Smooth muscle cell (in vitro differentiated cells): Measurements from ENCODE around the gene MIB2. TPM values are rescaled to one million over a fixed set of nuclear protein-coding genes. Genes with fewer than 3 reads are reported as not detected.

ENCODE experiments used
- DNase-seq: peaks from one replicate; lab custom pipeline; 2025; ENCODE audit not compliant: unreplicated experiment; lab: John Stamatoyannopoulos, UW
- H2AFZ ChIP-seq: fragments of 200-600 bp; sonication (generic); 2 replicates; pipeline ENCODE4 v1.6.0; 2016; ENCODE audit warnings: antibody characterized with exemption, low read depth, mild to moderate bottlenecking
- H3F3A ChIP-seq: fragments of 200-600 bp; sonication (generic); 2 replicates; pipeline ENCODE4 v1.6.0; 2017; ENCODE audit warnings: antibody characterized with exemption, low read depth
- H3K27ac ChIP-seq: fragments of 200-600 bp; sonication (generic); 2 replicates; pipeline ENCODE4 v1.5.1; 2016; ENCODE audit warnings: low read depth, mild to moderate bottlenecking
- H3K27me3 ChIP-seq: fragments of 200-600 bp; sonication (generic); 2 replicates; pipeline ENCODE4 v1.6.1; 2016; ENCODE audit warnings: low read depth, mild to moderate bottlenecking
- H3K36me3 ChIP-seq: fragments of 200-600 bp; sonication (generic); 2 replicates; pipeline ENCODE4 v1.5.1; 2016; ENCODE audit warnings: low read depth
- H3K4me1 ChIP-seq: fragments of 200-600 bp; sonication (generic); 2 replicates; pipeline ENCODE4 v1.5.1; 2016; ENCODE audit warnings: low read depth
- H3K4me2 ChIP-seq: fragments of 200-600 bp; sonication (generic); 2 replicates; pipeline ENCODE4 v1.6.0; 2016; ENCODE audit warnings: mild to moderate bottlenecking
- H3K4me3 ChIP-seq: fragments of 200-600 bp; sonication (generic); 2 replicates; pipeline ENCODE4 v1.5.1; 2016; ENCODE audit warnings: mild to moderate bottlenecking
- H3K79me2 ChIP-seq: fragments of 200-600 bp; sonication (generic); 2 replicates; pipeline ENCODE4 v1.6.0; 2016; ENCODE audit warnings: low read depth, mild to moderate bottlenecking
- H3K9ac ChIP-seq: fragments of 200-600 bp; sonication (generic); 2 replicates; pipeline ENCODE4 v1.6.0; 2016; ENCODE audit warnings: low read depth
- H3K9me3 ChIP-seq: fragments of 200-600 bp; sonication (generic); replicated peaks from 2 replicates; pipeline ENCODE4 v1.5.1; 2016; ENCODE audit warnings: low read depth
- H4K20me1 ChIP-seq: fragments of 200-600 bp; sonication (generic); 2 replicates; pipeline ENCODE4 v1.6.0; 2016; ENCODE audit warnings: low read depth
- whole genome bisulfite sequencing: methylation state at CpG from one replicate; pipeline ENCODE4 v1.1.7; 2016; ENCODE audit warnings: low lambda C conversion rate; 5-methylcytosine and 5-hydroxymethylcytosine counted together
- polyA plus RNA-seq: library from polyadenylated mRNA; unstranded; fragments of >200 nt; fragmentation: Nextera tagmentation; extraction: Ambion mirVana; gene quantifications from 2 replicates; pipeline ENCODE4 v1.2.1, GENCODE V29; 2016
- total RNA-seq: library from RNA; depleted of rRNA; stranded (reverse); fragments of >200 nt; gene quantifications from 2 replicates; pipeline ENCODE4 v1.2.3, GENCODE V29; 2014
- TF ChIP-seq, protein P1 (sequence below): fragments of 200-600 bp; sonication (generic); IDR thresholded peaks from 2 replicates; pipeline ENCODE4 v1.5.1; 2017; ENCODE audit warnings: borderline replicate concordance, mild to moderate bottlenecking, antibody characterized with exemption; ENCODE audit not compliant: insufficient read depth, poor library complexity, severe bottlenecking

MIB2 gene
- total and polyA plus RNA-seq, 2 experiments from 2014 or later = 42.7 to 61.2 TPM

- Histone ChIP-seq H3K4me2 (no peak overlapping the region), H3K9me3 (no peaks in the 10 kb centered on the region), H3K36me3 (no peaks in the 10 kb centered on the region), H3K9ac (no peak overlapping the region), H4K20me1 (peaks cover 71% of the 10 kb centered on the region), H2AFZ (no peak overlapping the region), H3K27ac (no peak overlapping the region), H3K79me2 (peaks cover 7% of the 10 kb centered on the region), H3K4me3 (no peak overlapping the region), H3F3A (peaks cover 3% of the 10 kb centered on the region), H3K27me3 (no peaks in the 10 kb centered on the region), H3K4me1 (peaks cover 8% of the 10 kb centered on the region)
- TF ChIP-seq, protein P1, sequence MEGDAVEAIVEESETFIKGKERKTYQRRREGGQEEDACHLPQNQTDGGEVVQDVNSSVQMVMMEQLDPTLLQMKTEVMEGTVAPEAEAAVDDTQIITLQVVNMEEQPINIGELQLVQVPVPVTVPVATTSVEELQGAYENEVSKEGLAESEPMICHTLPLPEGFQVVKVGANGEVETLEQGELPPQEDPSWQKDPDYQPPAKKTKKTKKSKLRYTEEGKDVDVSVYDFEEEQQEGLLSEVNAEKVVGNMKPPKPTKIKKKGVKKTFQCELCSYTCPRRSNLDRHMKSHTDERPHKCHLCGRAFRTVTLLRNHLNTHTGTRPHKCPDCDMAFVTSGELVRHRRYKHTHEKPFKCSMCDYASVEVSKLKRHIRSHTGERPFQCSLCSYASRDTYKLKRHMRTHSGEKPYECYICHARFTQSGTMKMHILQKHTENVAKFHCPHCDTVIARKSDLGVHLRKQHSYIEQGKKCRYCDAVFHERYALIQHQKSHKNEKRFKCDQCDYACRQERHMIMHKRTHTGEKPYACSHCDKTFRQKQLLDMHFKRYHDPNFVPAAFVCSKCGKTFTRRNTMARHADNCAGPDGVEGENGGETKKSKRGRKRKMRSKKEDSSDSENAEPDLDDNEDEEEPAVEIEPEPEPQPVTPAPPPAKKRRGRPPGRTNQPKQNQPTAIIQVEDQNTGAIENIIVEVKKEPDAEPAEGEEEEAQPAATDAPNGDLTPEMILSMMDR = no peak
- WGBS = 98% methylated on average over 26 of the region's 51 CpGs
- DNase-seq = no peak
Observed at GRCh38 chr1:1623631-1624442, 8.5 kb downstream of the MIB2 start.

DNA sequence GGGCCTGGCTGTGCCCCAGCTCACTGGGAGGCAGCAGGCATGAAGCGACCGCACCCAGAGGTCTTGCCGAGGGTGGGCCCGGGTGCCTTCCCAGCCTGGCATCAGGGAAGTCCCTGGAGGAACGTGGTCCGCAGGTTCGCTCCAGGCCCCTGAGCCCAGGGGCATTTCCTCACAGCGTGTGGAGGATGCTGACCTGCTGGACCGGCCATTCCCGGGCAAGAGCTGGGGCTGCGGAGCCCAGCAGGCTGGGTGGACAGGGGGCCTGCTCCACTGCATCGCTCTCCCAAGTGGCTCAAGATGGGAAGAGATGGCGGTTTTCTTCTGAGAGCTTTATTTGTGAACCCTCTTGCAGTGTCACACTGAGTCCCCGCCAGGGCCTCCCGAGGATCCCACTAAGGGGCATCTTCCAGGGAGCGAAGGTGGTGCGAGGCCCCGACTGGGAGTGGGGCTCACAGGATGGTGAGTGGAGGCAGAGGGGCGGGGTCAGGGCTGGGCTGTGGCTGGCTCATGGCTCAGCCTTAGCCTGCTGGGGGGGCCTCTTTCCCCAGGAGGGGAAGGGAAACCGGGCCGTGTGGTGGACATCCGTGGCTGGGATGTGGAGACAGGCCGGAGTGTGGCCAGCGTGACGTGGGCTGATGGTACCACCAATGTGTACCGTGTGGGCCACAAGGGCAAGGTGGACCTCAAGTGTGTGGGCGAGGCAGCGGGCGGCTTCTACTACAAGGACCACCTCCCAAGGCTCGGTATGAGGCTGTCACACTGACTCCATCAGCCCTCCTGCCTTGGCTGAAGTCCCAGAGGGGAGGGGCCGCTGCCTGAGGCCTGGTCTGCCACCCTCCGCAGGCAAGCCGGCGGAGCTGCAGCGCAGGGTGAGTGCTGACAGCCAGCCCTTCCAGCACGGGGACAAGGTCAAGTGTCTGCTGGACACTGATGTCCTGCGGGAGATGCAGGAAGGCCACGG, 9.4 kb downstream of the MIB2 start:
- no peak overlapping the region for H3K9ac ChIP-seq
- no peak overlapping the region for H3K4me3 ChIP-seq
- H3K79me2 ChIP-seq = peaks cover 1% of the 10 kb centered on the region
- peaks cover 3% of the 10 kb centered on the region for H3F3A ChIP-seq
- H3K27me3 ChIP-seq = no peaks in the 10 kb centered on the region
- DNase-seq = no peak
- peaks cover 71% of the 10 kb centered on the region for H4K20me1 ChIP-seq
- H2AFZ ChIP-seq = no peak overlapping the region
- H3K4me1 ChIP-seq = peaks cover 8% of the 10 kb centered on the region
- TF ChIP-seq, protein P1 = no peak
- no peak overlapping the region for H3K4me2 ChIP-seq
- H3K36me3 ChIP-seq = no peaks in the 10 kb centered on the region
- H3K27ac ChIP-seq = no peak overlapping the region
- WGBS = 81% methylated on average over 38 of the region's 38 CpGs
- H3K9me3 ChIP-seq = no peaks in the 10 kb centered on the region

GRCh38 chr1:1625404-1625775, 10.1 kb downstream of the MIB2 start:
- H3K4me2 ChIP-seq = no peak overlapping the region
- H3K27ac ChIP-seq = no peak overlapping the region
- peaks cover 64% of the 10 kb centered on the region for H4K20me1 ChIP-seq
- WGBS = 97% methylated on average over 25 of the region's 28 CpGs
- no peak overlapping the region for H3K9ac ChIP-seq
- H3K4me1 ChIP-seq = peaks cover 8% of the 10 kb centered on the region
- no peak for DNase-seq
- H2AFZ ChIP-seq = no peak overlapping the region
- no peaks in the 10 kb centered on the region for H3K27me3 ChIP-seq
- H3F3A ChIP-seq = peaks cover 3% of the 10 kb centered on the region
- no peaks in the 10 kb centered on the region for H3K36me3 ChIP-seq
- no peak overlapping the region for H3K4me3 ChIP-seq
- no peaks in the 10 kb centered on the region for H3K9me3 ChIP-seq
- H3K79me2 ChIP-seq = no peaks in the 10 kb centered on the region
- TF ChIP-seq, protein P1 = no peak
